CD4-positive, alpha-beta T cell treated with Interleukin-15 for 1 hour (primary cell): Measurements from ENCODE around the gene ASB9.
"Not testable (repeated sequence)": the region's sequence is repeated elsewhere in the genome, so short reads cannot be mapped to it uniquely, and the experiment has no call there.

Experiments used
- DNase-seq: peaks from one replicate; pipeline ENCODE4 v3.0.0-alpha.2; 2020

The ASB9 gene

DNA sequence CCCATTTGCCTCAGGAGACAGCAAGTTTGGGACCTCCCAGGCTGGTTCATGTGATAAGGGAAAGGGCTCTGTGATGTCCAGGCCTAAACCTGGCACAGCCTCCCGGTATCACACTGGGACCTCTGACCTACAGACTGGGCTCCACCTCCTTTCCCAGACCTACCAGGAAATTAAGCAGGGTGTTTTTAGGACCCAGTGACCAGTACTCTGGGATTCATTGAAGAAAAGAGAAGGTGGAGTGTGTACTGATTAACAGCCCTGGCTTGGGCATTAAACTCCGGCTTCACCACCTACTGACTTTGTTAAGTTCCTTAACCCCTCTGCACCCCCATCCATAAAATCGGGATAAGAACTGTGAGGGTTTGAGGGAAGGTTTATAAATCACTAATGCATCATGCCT, 28.6 kb downstream of the ASB9 start:
- DNase-seq = no peak

DNA sequence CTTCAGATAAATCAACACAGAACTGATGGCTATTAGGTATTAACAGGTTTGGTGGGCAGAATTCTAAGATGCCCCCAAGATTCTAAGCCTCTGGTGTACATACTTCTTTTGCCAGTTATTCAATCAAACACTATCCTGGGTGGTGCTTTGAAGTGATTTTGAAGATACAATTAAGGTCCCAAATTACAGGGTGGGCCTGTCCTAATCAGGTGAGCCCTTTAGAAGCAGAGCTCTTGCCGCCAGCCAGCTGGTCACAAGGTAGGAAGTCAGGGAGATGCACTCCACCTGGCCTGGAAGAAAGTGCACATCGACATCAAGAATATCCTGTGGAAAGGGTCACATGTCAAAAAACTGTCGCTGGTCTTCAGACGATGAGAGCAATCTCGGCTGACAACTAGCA, 29.5 kb downstream of the ASB9 start:
- no peak for DNase-seq

DNA sequence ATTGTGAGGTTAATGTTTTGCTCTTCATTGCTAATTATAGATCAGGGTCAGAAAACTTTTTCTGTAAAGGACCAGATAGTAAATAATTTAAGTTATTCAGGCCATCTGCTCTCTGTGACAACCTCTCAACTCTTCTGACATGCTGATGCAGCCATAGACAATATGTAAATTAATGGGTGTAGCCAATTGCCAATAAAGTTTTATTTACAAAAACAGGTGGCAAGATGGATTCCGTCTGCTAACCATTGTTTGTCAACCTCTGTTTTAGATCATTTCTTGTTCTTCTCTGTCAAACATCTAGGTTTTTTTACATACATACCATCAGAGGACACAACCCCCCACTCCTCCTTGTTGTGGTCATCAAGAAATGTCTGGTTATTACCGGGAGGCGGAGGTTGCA, 33.7 kb downstream of the ASB9 start:
- no peak for DNase-seq

DNA sequence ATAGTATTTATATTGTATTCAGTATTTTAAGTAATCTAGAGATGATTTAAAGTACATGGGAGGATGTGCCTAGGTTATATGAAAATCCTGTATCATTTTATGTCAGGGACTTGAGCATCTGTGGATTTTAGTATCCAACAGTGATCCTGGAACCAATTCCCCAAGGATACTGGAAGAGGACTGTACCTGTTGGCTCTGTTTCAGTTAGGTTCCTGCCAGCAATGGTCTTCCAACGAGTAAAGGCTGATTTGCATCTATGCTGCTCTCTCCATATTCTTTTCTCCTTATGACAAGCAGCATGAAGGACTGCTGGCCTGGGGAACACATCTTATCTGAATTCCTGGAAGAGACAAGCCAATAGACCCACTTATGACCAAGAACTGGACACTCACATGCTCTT, 34.9 kb downstream of the ASB9 start:
- DNase-seq = no peak

DNA sequence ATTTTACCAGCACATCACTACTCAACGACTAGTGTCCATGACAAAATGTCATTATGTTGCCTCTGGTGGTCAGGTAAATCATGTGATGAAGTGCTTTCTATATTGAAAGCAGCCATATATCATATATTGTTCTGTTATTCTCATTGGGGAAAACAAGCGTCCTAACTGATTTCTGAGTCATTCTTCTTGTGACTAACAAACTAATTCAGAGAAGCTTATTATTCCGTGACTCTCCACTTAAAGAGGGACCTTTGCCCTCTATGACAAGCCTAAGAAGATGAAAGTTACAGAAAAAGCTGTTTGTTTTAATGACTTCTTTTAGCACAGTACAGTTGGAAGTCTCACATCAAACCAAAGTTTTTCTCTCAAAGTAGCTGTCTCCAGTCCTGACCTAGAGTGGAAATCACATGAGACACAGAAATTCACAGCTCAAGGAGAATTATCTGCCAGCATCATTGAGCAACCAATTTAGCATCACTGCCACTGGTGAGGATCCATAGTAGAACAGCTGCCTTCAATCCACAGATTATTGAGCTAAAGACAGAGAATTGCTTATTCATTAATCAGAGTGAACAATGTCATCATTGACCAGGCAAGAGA, 36.4 kb downstream of the ASB9 start:
- no peak for DNase-seq

DNA sequence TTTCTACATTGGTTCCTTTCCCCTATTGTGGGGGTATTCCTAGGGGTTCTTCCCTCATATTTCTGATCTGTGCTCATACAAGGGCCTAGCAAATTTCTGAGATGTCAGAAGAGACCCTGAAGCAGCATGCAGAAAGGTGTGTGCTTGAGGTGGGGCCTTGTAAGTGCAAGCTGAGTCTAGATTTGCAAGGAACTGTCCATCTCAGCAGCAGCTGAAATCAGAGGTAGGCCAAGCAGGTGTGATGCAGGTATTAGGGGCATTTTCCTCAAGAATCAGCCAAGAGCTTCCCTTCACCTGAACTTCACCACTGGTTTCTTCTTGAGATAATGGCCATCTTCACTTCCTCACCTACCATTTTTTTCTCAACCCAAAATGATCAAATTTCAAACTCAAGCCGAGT, 45.1 kb downstream of the ASB9 start:
- DNase-seq = no peak

DNA sequence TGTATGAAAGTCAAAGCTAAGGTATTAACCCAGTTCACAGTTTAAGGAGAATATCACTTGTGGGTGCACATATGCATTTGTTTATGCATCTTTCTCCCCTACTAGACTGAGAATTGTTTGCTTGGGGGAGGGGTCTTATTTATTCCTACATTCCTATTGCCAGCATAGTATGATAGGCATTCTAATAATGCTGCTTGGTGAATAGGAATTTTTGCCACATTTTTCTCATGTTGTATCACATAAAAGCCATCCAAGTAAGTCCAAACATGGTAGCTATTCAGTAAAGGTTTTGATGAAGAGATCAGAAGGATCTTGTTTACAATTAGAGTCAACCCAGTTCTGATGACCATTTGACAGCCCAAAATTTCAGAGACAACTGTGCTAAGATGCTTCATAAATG, 48.6 kb downstream of the ASB9 start:
- DNase-seq = no peak

DNA sequence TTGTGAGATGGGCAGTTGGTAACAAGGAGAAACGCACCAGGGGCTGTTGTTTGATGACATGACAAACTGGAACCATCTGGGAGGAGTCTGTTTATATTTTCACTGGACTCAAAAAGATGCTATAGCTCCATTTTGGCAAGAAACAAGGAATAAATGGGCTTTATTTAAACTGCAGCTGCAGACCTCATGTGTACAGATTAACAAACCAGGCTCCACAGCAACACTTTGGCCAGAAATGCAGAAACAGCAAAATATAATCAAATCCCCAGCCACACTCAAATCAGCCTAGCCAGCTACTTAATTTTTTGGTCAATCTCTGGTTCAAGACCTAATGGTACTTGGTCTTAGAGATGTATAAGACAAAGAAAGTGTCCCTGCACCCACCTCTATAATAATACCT, 52.7 kb downstream of the ASB9 start:
- DNase-seq = no peak

DNA sequence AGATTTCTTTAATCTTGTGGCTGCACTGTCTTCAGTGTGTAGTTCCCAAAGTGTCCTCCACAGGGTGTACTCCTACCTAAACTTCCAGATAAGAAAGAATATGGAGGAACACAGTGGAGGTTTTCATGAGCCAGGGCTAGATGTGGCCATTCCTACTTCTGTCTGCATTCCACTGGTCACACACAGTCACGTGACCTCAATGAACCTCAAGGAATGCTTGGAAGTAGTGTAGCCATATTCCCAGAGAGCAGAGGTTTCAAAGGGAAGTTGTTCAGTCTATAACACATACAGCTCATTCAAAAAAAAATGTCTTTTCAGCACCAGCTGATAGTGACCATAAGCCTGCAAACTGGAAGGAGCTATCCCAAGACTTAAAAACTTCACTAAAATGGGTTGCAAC, 53.6 kb downstream of the ASB9 start:
- DNase-seq = no peak

DNA sequence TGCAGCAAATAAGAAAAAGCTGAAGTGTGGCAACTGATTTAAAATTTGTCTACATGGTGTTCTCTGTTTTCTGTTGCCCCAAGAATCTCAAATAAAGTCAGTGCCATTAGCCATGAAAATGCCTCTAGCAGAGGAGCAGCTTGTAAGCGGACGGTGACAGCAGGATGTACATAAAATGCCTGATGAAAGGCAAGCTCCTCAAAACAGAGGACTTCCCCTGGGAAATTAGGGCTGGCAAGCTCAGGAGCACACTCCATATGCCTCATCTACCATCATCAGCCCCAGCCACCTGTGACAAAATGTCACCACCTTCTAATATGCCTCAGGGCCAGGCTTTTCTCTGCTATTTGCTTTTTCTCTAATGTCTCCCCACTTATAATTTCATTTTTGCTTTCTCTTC, 54.5 kb downstream of the ASB9 start:
- no peak for DNase-seq

DNA sequence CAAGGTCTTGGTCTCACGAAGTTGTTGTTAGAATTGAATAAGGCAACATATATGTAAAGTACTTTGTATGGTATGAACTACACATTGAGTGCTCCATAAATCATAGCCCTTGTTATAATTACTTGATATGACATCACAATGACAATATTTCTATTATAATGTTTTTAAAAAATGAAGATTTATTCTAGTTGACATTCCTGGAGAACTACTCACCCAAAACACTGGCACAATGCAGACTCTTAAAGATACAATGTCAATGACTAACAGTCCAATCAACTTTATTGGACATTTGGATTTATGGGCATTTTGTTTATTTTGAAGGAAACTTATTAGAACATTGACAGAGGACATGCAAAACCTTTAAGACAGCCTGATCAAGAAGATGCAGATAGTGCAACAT, 55.3 kb downstream of the ASB9 start:
- DNase-seq = no peak

DNA sequence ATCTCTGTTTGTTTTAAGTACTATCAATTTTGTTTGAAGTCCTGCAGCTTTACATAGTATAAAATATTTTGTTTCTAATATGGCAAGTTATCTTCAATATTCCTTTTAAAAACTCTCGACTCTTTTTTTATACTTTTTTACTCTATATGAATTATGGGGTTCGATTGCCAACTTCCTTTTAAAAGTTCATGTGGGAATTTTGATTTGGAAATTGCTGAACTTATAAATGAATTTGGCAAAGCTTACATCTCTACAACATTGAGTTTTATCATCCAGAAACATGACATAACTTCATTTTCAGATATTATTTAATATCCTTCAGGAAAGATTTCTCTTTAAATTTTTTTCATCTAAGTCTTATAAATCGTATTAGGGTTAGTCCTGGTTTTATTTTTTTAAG, 60.8 kb downstream of the ASB9 start:
- DNase-seq = no peak

DNA sequence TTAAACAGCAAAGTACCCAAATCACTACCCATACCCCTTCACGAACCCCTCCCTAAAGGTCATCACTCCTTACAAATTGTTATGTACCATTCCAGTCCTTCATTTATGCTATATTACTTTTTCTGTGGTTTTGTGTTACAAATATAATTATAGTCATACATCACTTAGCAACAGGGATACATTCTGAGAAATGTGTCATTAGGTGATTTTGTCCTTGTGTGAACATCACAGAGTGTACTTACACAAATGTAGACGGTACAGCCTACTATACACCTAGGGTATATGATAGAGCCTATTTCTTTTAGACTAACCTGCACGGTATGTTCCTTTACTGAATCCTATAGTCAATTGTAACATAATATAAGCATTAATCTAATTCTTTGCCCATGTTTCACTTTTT, 61.9 kb downstream of the ASB9 start:
- no peak for DNase-seq

DNA sequence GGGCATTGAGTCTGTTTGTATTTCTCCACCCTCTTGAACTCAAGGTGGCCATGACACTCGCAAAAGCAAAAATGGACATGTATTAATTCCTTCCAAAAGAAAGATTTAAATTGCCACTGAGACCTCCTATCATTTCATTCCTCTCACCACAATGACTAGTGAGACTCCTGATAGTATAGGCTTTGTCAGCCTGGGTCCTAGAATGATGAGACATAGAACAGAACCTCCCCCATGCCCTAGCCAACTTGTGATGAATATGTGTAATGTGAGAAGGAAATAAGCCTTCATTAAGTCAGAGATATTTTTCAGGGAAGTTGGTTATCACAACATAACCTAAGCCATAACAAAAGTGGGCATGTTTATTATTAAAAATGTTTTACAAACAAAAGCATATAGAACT, 62.5 kb downstream of the ASB9 start:
- no peak for DNase-seq

DNA sequence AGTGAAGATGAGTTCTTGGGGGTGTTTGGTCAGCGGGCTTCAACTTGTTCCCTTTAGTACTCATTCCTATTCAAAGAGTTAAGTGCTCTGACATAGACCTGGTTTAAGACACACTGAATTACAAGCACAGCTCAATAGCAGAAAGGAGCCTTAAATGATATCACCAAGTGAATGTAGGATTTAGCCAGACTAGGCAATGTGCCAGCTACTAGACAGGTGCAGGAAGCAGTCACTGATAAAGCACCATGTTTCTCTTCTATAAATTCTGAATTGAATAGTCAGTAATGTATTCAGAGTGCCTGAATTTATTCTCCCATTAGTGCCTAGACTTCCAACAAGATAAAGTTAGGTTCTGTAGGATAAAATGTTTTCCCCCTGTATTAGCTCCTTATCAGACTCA, 63.6 kb downstream of the ASB9 start:
- DNase-seq = no peak

DNA sequence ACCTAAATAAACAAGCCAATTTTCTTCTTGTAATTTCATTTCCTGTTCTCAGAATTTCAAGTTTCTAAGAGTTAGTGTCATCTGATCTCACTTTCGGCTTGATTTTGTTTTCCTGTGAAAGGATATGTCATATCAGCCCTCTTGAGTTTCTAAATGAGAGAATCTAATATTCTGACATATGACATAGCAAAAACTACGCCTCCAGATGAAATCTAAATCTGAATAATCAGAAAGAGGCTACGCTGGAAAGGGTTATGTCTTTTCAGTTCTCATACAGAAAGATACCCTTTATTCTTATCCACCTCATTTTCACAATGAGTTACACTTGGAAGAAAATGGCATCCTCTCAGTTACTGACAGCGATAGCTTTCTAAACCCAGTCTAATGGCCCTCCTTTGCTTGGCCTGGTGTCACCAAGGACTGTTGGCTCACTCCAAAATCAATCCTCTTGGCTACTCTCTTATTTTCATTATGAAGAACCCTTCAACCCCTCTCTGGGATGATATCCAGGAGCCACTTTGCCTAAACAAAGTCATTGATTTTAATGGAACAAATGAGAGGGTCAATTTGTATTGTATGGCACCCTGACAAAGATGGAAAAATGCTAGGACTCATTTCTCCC, 65.6 kb downstream of the ASB9 start:
- no peak for DNase-seq

DNA sequence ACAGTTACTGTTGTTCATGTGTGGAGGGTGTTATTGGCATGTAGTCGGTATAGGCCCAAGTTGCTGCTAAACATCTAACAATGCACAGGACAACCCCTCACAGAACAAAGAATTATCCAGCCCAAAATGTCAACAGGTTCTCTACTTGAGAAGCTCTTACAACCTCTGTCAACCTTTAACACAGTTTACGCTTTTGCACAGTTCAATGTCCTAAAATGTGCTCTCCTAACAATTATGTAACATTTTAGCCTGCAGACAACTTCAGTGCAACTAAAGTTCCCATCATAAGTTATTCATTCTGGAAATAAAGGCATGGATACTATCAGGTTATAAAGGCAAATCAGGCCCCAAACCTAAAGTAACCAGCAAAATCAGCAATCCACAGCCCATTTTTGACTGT, 66.2 kb downstream of the ASB9 start:
- DNase-seq = no peak

DNA sequence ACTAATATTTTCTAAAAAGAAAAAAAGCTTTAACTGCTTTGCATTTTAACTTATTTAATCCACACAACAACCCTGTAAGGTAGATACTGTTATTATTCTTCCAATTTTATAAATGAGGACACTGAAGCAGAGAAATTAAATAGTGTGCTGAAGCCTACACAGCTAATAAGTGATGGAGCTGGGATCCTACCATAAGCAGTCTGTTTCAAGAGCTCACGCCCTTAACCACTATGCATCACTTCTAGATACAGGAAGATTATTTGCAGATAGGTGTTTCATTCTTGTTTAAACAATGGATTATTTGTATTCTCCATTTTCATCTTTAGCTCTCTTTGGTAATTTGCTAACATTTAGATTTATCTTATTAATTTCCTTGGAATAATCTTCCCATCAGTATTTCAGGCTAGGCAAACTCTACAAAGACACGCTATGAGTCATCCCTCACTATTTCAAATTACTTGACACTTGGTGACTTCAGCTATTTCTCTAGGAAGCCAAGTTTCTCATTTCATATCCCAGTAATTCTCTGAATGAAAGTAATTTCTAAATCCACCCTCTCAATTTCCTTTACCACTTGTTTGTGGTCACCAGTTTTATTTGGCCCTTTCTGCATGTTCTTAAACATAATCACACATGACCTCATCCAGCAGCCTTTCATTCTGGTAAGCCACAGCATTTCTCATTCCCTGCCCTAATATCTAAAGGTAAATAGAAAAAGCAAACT, 67.3 kb downstream of the ASB9 start:
- no peak for DNase-seq

DNA sequence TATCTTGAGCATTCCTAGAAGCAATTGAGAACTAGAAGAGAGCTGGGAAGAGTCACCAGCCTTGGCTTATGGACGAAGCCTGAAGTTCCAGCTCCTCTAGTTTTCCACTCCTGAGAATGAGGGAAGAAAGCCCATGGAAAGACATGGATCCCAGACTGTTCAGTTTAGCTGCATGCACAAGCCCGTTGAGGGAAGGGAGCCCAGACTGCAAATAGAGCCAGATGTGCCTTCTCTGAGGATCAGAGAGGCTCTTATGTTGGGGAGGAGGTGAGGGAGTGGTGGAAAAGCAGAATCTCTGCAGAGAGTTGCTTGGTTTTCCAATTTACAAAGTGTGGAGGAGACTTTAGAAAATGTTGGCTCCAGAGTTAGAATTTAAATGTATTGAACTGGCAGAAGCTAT, 69.0 kb downstream of the ASB9 start:
- DNase-seq = no peak

DNA sequence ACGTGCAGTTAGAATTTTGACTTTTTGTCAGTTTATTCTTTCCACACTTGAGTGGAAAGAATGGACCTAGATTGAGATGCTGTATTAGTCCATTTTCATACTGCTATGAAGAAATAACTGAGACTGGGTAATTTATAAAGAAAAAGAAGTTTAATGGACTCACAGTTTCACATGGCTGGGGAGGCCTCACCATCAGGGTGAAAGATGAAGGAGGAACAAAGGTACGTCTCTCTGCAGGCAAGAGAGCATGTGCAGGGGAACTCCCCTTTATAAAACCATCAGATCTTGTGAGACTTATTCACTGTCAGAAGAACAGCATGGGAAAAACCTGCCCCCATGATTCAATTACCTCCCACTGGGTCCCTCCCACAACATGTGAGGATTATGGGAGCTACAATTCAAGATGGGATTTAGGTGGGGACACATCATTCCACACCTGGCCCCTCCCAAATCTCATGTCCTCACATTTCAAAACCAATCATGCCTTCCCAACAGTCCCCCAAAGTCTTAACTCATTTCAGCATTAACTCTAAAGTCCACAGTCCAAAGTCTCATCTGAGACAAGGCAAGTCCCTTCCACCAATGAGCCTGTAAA, 71.2 kb downstream of the ASB9 start:
- not testable (repeated sequence) for DNase-seq

DNA sequence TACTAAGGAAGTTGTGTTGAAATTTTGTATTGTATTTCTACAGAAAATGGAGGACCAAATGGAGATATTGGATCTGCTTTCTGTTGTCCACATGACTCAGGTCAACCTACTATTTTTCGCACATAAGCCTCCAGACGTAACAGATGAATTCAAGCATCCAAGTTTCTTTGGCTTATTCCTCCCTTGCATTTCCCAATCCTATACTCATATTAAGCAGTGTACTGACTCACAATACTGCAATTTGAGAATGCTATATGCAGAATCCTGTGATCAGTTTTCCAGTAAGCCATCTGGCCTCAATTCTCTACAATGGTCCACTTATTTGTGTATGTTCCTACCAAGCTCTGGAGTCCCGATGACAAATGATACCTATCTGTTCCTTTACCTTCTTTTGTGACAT, 75.7 kb downstream of the ASB9 start:
- no peak for DNase-seq
